NOMO-1 treated with DMSO at 0.1 percent for 48 hours (cell line): ENCODE data around the gene TMTC2.

Experiments used
- DNase-seq: peaks from one replicate; lab custom pipeline; 2025; ENCODE audit not compliant: unreplicated experiment; lab: John Stamatoyannopoulos, UW

Gene TMTC2

DNA sequence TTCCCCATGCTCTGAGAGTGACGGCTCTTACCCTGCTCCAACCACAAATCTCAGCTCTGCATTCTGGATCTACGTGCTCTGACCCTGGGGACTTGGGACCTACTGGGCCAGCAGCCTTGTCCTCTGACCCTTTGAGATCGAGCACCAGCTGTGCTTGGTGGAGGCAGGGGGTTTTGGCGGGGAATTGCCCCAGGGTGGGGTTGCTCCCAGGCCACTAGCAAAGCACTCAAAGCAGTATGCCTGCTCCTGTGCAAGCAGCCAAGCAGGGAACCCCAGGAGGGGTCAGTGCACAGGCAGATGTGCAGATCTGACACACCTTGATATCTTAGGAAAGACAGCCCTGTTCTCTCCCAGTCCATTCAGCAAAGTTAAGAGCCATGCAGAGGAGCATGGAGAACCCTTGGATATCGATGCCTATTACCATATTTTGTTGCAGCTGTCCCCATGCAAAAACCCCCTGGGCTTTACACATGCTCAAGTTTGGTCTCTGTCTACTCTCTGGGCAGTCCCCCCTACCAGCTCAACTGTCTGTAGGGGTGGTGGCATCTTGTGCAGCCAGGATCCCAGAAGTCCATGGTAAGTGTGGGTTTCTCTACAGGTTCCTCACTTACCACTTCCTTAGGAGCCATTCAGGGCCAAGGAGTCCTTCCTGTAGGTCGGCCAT, 319.0 kb downstream of the TMTC2 start:
- no peak for DNase-seq

GRCh38 chr12:83008703-83009102, 322.0 kb downstream of the TMTC2 start:
- no peak for DNase-seq

- no peak for DNase-seq
Measured at GRCh38 chr12:83010169-83010804, 323.6 kb downstream of the TMTC2 start.

- no peak for DNase-seq
Measured at GRCh38 chr12:83015390-83016217, 328.9 kb downstream of the TMTC2 start.

GRCh38 chr12:83016218-83016835, 329.6 kb downstream of the TMTC2 start:
- no peak for DNase-seq

GRCh38 chr12:83016991-83017390, 330.3 kb downstream of the TMTC2 start:
- DNase-seq = no peak

DNA sequence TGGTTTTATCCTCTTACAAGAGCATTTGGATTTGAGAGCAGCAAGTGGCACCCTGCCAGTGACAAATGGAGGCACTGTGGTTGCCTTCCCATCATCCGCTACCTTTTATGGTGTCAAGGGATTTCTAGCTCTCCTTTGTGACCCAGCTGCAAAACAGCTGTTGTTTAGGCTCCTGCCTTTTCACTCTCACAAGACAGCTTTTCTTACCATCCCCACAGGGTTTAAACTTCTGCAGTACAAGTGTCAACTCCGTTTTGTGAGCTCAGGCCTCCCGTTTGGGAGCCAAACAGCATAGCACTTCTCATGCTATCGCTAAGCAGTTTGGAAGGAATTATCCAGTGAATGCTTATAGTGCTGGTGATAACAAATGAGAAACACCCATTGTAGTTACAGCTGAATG, 331.4 kb downstream of the TMTC2 start:
- DNase-seq = no peak

DNA sequence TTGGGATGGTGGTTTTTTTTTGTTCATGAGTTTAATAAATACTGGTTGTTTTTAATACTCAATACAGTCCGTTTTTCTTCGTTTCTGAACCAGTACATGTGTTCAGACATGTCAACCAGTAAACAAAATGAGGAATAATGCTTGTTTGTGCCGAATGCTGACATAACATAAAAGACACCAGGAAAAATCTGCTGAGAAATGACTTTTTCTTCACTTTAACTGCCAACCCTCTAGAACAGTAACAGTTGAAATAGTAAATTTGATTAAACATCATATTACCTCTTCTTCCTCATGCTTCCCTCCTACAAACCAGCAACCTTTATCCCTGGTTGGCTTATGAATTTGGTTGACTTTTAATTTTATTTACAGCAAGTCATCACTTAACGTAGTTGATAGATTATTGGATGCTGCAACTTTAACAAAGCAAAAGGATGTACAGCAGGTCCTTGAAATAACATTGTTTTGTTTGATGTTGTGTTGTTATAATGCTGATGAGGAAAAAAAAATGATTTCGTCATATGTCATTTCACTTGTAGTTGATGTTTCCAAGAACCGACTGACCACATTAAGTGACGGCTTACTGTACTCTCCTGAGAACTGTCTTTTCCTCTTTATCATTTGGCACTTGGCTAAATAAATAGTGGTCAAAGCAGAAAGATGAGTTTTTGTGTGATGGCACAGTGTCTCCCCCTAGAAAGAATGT, 340.5 kb downstream of the TMTC2 start:
- no peak for DNase-seq

DNA sequence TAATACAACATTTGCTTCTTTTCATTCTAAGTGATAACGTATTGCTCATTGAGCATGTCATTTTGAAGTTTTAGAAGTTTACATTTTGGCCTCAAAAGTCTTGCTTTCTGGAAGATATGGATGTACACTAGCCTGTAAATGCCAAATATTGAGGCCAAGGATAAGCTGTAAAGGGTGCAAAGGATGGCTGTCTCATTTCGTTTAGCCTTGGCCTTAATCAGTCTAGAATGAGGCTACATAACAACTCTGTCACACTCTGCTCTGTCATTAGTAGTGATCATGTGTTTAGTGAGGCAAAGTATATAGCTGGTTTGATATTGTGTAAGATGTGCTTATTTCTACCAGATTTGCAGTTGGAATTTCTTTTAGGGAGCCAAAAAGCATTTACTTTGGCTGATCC, 344.5 kb downstream of the TMTC2 start:
- DNase-seq = no peak

- DNase-seq = no peak
Measured at GRCh38 chr12:83036847-83037246, 350.1 kb downstream of the TMTC2 start.

GRCh38 chr12:83039413-83039812, 352.7 kb downstream of the TMTC2 start:
- DNase-seq = no peak

DNA sequence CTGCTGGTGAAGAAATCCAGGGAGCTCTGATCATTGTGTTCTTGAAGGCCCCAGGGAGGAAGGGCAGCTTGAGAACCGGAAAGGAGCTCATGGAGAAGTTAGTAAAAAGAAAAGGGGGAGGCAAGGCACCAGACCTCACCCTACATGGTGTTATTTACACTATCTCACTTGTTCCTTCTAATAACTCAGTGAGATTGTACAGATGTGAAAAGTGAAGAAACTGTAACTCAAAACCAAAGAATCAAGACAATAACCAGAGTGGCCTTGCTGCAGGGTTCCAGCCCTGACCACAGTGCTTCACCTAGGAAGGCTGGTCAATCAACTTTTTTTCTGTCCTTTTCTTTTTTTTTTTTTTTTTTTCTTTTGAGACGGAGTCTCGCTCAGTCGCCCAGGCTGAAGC, 353.6 kb downstream of the TMTC2 start:
- DNase-seq = no peak

DNA sequence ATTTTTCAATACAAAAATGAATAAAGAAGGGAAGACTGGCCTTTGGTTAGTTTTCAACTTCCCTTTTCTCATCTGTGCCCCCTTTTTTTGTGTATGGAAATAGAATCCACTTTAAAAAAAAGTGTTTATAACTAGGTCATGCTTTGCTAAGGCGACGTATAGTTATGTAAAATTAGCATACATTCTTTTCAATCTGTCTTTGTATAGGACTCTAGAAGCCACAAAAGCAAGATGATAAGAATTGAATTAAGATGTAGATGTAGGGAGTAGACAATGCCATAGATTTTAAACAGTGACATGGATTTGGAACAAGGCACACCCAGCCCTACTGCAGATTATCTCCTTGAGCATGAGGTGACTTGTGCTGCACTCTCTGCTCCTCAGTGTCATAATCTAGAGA, 354.3 kb downstream of the TMTC2 start:
- DNase-seq = no peak

GRCh38 chr12:83042441-83043200, 355.9 kb downstream of the TMTC2 start:
- no peak for DNase-seq

- no peak for DNase-seq
Measured at GRCh38 chr12:83044736-83045135, 358.0 kb downstream of the TMTC2 start.

DNA sequence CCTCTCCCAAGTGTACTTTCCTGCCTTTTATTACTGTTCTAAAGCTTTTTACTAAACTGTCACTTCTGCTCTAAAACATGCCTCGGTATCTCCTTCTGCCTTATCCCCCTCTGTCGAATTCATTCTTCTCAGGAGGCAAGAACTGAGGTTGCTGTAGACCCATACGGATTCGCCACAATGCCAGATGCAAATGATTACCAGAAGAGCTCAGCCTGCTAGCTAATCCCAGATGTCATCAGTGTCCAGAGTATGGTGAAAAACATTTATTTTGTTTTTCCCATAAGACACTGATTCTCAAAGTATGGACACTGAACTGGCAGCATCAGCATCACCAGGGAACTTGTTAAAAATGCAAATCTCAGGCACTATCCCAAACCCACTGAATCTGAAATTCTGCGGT, 359.3 kb downstream of the TMTC2 start:
- DNase-seq = no peak

- DNase-seq = no peak
Measured at GRCh38 chr12:83049306-83049705, 362.6 kb downstream of the TMTC2 start.

DNA sequence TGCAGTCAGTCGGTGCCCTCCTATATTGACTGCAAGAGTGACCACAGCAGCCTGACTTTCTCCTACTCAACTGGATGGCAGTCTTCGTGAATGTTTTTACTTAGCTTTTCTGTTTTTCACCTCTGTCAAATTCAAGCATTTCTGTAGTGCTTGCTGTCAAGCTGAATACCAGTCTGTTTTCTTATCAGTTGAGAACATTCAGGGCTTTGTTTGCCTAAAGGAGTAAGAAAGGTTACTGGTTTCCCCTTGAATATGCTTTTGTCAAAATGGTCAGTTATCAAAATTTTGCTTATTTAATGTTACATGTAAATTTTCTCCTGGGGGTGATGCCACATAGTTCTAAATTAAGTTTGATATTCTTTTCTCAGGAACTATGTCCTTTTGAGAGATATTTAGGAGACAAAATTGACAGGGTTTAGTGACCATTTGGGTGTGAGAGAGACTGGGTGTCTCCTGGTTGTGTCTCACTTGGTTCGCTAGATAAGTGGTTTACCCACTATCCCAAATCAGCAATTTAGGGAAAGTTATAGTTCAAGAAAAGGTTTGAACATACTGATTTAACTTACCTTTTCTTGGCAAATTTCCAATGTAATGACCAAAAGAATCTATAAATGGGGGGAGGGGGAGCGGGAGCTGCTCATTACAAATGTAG, 366.3 kb downstream of the TMTC2 start:
- DNase-seq = no peak

- DNase-seq = no peak
Measured at GRCh38 chr12:83057436-83057835, 370.7 kb downstream of the TMTC2 start.

- DNase-seq = no peak
Measured at GRCh38 chr12:83059107-83059506, 372.4 kb downstream of the TMTC2 start.
